Left lobe of liver (tissue), 2 donors: ENCODE measurements around the gene STPG3. TPM values are rescaled to one million over a fixed set of nuclear protein-coding genes. Genes with fewer than 3 reads are reported as not detected.

Experiments used
- ATAC-seq: fragments of 200-7000 bp; cut with Tn5 transposase; one replicate; pipeline ENCODE4 v1.9.1; 2020; ENCODE audit warnings: mild to moderate bottlenecking, moderate library complexity
- DNase-seq: peaks from one replicate; pipeline ENCODE4 v3.0.0-alpha.2; 2020; ENCODE audit warnings: low spot score
- total RNA-seq: library from RNA; stranded (reverse); gene quantifications from one replicate; pipeline ENCODE4 v1.2.1, GENCODE V29; 2021
- donor health status: DM: no; HTN: no; CAD: no; lungs with moderate emphysema.
- donor health status: DM: no; HTN: yes; CAD: no.

STPG3 gene
- total RNA-seq, 1 donor from 2014 or later: not detected

DNA sequence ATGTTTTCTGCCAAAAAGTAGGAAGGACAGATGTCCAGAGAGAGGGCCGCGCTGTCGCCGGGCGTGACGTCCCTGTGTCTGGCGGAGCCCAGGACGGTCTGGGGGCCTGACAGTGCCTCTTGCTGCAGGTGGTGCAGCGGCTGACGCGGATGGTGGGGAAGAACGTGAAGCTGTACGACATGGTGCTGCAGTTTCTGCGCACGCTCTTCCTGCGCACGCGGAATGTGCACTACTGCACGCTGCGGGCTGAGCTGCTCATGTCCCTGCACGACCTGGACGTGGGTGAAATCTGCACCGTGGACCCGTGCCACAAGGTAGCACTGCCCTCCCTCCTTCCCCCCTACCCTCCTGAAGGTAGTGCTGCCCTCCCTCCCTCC lies 11.8 kb downstream of the STPG3 start:
- ATAC-seq (no peak), DNase-seq (no peak)

DNA sequence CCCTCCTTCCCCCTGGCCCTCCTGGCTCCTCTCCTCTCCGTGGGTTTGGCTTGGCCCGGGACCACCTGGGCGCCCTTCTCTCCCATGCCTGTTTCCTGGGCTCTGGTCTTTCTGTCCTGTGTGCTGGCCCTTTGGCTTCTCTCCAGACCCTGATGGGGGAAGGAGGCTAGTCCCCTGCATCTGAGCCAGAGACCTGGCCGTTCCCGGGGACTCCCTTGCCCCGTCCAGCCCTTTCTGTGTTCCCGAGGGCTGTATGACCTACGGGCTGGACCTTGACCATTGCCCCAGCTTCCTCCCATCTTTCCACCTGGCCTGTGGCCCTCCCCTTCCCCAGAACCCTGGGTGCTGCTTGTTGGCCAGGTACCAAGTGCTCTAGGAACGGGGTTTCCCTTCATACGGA lies 12.4 kb downstream of the STPG3 start:
- ATAC-seq (peak; percentile 17), DNase-seq (no peak)

DNA sequence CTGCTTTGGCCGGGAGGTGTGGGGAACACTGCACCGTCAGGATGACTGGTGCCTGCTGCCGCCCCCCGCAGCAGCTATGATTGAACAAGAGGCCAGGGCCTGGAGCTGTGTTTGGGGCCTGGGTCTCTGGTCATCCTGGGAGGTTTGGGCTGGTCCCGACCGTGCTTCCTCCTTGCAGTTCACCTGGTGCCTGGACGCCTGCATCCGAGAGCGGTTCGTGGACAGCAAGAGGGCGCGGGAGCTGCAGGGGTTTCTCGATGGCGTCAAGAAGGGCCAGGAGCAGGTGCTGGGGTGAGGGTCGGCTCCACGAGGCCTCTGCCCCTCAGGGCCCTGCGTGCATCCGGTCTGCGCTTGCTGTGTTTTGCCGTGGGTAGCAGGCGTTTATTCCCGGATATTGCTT lies 13.0 kb downstream of the STPG3 start:
- ATAC-seq (no peak), DNase-seq (no peak)

DNA sequence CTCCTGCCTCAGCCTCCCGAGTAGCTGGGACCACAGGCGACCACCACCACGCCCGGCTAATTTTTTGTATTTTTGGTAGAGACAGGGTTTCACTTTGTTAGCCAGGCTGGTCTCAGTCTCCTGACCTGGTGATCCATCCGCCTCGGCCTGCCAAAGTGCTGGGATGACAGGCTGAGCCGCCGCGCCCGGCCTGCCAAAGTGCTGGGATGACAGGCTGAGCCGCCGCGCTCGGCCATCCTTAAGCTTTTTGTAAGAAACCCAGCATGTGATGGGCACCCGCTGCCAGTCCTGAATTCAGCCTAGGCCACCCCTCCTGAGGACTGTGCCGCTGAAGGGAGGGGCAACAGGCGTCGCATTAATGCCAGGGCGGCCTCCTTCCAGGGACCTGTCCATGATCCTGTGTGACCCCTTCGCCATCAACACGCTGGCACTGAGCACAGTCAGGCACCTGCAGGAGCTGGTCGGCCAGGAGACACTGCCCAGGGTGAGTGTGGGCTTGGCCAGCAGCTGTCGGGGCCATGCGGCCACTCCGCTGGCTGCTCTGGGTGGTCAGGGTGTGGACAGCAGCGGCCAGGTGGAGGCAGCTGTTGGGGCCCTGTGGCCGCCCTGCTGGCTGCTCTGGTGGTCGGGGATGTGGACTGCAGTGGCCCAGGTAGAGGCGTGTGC lies 14.5 kb downstream of the STPG3 start:
- no peak for ATAC-seq

DNA sequence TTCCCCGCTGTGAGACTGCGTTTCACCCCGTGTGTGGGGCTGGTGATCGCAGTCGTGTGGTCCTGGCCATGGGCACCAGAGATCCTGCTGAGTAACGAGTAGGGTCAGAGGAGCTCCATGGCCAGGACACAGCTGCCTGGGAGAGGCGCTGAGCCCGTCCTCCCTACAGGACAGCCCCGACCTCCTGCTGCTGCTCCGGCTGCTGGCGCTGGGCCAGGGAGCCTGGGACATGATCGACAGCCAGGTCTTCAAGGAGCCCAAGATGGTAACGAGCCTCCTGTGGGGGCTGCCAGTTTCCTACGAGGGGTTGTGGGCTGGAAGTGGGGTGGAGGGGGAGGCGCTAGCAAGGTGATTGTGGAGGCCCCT lies 15.1 kb downstream of the STPG3 start:
- DNase-seq (peak; percentile 49), ATAC-seq (no peak)

More for the DNA sequence above, 14.5 kb downstream of the STPG3 start:
- DNase-seq: no peak

DNA sequence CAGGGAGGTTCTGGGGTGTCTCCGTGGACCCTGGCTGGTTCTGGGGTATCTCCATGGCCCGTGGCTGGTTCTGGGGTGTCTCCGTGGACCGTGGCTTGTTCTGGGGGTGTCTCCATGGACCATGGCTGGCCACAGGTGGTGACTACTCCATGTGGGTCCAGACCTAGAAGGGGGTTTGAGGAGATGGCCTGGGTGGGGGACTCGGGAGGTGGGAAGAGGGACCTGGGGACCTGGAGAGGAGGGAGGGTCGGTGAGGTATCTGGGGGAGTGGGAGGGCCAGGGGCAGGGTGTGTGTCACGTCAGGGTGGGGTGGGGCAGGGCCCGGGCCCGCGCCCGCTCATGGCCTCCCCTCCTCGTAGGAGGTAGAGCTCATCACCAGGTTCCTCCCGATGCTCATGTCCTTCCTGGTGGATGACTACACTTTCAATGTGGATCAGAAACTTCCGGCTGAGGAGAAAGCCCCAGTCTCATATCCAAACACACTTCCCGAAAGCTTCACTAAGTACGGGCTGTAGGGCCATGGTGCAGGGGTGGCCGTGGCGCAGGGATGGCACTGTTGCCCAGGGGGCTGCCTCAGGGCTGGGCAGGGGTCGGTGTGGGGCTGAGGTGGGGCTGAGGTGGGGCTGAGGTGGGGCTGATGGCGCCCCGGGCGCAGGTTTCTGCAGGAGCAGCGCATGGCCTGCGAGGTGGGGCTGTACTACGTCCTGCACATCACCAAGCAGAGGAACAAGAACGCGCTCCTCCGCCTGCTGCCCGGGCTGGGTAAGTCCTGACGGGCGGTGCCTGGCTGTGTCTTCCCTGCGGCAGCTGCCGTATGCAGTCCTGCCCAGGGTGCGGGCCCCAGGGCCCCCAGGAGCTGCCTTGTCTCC lies 15.7 kb downstream of the STPG3 start:
- ATAC-seq: no peak
- no peak for DNase-seq

DNA sequence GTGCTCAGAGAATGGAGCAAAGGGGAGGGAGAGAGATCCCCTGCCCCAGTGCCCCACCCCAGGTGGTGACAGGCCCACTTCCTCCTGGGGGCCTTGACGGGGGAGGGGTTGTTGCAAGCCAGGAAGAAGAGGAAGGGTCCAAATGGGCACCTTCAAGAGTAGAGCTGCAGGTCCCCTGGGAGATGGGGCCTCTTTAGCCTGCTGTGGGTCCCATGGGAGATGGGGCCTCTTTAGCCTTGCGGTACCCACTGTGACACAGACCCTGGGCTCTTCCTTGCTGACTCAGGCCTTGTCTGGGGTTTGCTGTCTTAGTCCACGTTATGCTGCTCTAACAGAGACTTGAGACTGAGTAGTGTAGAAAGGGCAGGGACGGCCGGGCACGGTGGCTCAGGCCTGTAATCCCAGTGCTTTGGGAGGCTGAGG lies 16.9 kb downstream of the STPG3 start:
- DNase-seq (no peak), ATAC-seq (no peak)

DNA sequence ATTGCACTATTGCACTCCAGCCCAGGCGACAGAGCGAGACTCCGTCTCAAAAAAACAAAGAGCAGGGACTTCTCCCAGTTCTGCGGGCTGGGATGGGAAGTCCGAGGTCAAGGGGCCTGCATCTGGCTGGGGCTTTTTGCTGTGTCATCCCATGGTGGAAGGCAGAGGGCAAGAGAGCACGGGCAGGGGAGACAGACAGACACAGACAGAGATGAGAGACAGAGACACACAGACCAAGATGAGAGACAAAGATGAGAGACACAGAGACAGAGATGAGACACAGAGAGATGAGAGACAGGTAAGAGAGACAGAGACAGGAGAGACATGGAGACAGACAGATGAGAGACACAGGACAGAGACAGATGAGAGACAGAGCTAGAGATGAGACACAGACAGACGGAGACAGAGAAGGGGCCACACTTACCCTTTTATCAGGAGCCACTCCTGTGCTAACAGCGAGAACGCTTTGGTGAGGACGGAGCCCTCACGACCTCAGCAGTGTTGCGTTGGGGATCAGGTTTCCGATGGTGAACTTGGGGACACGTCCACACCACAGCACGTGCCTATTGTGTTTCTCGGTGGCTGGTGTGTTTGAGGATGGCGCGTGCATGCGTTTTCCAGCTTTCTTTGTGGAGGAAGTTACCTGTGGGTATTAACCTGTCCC lies 17.6 kb downstream of the STPG3 start:
- ATAC-seq (peak; percentile 46), DNase-seq (no peak)

DNA sequence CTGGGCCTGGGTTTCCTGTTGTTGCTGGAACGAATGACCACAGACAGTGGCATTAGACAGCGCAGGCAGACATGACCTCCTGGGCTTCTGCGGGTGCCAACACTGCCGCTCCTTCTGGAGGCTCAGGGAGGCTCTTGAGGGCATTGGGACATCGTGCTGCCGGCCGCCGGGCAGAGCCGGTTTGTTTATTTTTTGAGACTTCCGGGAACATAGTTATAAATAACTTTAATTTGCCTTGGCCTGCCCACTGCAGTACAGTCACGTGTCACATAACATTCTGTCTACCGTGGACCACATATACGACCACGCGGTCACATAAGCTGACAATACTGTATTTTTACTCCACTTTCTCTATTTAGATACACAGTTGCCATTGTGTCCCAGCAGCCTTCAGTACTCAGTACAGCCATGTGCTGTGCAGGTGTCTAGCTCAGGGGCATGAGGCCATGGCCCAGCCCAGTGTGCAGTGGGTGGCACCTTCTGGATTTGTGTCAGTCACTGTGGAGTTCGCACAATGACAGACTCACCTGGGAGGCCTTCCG lies 18.2 kb downstream of the STPG3 start:
- DNase-seq (peak; percentile 61), ATAC-seq (peak; percentile 69)

DNA sequence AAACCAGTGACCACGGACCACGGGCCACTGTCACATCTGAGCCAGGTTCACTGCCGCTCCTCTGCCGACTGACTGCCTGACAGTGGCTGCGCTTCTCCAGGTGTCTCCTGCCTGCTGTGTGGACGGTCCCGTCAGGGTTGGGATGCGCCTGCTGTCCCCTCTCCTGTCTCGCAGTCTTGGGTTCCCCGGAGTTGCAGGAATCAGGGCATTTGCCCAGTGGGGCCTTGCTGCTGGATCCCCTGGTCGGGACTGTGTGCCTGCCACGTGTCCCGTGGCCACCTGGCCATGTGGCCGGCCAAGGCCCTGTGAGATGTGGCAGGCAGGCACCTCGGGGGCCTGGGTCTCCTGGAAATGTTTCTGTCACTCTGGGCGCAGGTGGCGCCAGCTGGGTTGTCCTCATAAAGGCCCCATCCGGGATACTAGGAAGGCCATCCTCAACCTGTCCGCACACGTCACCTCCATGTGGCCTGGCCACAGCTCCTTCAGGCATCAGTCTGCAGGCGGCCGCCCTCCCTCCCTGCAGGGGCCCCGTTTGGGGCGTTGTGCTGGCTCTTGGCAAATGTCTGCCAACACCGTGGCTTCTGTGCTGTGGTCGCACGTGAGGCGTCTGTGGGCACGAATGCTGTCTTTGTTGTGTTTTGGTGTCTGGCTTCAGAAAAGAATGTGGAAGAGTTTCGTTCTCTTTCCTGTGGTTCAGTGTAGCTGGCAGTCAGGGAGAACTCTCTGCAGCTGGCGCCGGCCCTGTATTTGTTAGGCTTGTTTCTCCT lies 20.0 kb downstream of the STPG3 start:
- no peak for ATAC-seq
- DNase-seq: no peak

DNA sequence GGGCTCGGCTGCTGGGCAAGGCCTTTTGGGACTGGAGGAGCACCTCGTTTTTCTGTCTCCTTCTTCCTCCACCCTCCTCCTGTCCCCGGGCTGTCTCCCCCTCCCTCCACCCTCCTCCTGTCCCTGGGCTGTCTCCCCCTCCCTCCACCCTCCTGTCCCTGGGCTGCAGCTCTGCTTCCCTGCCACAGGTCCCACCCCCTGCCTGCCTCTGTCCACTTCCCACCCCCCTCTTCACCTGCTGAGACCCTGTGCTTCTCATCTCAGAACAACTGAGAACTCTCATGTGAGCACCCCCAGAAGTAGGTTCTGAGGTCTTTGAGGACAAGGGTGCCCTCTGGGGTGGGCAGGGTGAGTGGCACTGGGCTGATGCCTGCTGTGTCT lies 20.6 kb downstream of the STPG3 start:
- no peak for ATAC-seq
- no peak for DNase-seq

DNA sequence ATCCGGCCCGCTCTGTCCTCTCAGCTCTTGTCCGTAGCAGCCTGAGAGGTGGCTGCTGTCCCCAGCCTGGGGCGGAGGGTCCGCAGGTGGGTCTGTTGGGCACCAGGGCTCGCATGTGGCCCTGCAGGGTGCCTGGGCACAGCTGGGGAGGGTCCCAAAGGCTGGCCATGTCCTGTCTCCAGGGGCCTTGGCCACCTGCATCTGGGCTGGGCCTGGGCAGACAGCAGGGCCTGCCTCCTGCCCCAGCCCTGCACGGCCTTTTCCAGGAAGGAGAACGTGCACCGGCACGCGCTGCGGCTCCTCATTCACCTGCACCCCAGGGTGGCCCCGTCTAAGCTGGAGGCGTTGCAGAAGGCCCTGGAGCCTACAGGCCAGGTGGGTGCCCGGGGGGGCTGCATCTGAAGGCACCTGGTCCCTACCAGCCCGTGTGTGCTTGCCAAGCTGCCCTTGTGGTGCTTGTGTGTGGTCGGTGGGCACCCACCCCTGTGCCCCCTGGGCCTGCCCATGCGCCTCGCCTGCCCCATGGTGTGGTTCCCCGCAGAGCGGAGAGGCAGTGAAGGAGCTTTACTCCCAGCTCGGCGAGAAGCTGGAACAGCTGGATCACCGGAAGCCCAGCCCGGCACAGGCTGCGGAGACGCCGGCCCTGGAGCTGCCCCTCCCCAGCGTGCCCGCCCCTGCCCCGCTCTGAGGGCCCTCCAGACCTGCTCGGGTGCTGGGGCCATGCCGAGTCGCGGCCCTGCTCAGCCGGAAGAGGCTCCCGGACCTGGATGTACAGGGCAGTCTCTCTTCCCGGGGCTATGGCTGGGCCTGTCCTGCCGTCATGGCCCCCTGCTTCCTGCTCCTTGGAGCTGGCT lies 21.4 kb downstream of the STPG3 start:
- DNase-seq: no peak
- no peak for ATAC-seq

DNA sequence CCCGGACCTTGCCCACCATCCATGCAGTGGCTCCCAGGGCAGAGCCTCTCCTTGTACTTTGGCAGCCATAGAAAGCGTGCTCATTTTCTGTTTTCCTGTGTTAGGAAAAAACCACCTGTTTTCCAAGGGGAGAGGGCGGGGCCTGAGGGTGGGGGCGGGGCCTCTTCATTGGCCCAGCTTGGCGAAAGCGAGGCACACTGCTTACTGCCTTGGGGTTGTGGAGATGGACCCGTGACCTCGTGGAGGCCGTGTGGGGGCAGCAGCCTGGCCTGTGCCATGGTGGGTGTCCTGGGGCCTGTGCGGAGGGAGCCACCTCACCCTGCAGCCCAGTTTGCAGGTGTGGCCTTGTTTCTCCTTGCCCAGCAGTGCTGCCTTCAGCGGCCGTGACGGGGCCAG lies 22.0 kb downstream of the STPG3 start:
- no peak for ATAC-seq
- DNase-seq: no peak

DNA sequence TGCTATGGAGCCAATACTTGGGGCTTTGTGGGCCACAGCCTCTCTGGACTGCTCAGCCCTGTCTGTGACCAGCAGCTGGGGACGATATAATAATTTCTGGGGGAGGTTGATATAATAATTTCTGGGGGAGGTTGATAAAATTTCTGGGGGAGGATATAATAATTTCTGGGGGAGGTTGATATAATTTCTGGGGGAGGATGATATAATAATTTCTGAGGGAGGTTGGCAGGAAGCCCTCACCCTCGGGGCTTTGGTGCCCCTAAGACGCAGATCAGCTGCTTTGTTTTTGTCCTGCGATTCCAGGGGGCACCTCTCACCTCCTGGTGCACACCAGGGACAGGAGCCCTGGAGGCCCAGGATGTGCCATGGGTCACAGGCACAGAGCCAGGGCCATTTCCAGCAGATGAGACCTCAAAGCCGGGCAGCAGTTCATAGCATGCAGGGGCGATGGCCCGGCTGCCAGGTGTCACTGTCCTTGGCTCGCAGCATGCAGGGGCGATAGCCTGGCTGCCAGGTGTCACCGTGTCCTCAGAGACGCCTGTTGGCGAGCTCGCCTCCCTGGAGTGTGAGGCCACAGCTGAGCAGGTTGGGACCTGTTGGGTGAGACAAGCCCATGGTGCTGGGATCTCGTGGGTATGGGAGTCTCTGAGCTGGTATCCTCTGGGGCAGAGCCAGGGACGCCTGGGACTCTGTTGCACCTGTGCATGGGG lies 22.7 kb downstream of the STPG3 start:
- ATAC-seq (peak; percentile 5), DNase-seq (no peak)

DNA sequence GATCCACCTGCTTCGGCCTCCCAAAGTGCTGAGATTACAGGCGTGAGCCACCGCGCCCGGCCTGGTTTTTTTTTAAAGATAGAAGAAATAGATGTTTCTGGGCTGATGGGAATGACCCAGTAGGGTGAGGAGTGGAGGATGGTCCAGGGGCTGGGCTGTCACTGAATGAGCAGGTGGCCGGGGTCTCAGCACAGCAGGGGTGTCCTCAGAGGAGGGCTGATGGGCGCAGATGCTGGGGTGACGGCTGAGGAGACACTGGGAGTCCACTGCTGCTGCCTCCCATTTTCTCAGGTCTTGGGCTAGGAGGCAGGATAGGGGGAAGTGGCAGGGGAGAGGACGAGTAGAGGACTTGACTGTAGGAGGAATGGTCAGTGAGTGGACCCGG lies 24.1 kb downstream of the STPG3 start:
- ATAC-seq: no peak
- no peak for DNase-seq

DNA sequence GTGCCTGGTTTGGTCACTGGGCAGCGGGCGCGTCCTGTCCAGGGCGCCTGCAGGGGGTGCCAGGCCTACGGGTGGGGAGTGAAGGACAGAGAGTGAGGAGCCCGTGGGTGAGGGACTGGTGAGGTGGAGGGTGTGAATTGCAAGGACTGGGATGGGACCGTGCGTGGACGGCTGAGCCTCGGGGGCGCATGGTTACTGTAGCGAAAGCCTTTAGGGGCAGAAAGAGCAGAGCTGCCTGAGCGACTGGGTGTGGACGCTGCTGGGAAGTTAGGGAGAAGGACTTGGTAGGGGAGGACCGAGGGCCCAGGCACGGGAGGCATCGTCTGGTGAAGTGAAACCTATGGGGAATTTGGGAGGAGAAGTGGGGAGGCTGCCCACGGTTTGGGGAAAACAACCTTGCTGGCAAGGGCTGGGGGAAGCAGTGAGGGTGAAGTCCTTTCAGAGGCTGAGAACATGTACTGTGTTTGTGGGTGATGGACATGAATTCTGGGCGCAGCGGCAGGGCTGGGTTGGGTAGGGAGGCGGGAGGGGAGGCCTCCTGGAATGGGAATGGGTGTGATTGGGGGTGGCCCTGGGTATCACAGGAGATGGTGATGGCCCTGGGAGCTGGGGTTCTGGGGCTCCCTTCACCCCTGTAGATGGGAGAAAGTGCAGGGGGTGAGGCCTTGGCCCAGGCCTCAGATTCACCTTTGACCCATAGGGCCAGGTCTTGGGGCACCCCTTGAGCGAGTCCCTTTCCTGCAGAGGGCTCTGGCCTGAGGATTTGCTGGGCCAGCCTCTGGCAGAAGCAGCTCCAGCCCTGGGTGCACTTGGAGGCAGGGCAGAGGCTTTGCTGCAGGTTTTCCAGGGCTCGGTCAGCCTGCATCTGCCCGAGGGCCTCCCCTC lies 24.7 kb downstream of the STPG3 start:
- DNase-seq (no peak), ATAC-seq (no peak)

DNA sequence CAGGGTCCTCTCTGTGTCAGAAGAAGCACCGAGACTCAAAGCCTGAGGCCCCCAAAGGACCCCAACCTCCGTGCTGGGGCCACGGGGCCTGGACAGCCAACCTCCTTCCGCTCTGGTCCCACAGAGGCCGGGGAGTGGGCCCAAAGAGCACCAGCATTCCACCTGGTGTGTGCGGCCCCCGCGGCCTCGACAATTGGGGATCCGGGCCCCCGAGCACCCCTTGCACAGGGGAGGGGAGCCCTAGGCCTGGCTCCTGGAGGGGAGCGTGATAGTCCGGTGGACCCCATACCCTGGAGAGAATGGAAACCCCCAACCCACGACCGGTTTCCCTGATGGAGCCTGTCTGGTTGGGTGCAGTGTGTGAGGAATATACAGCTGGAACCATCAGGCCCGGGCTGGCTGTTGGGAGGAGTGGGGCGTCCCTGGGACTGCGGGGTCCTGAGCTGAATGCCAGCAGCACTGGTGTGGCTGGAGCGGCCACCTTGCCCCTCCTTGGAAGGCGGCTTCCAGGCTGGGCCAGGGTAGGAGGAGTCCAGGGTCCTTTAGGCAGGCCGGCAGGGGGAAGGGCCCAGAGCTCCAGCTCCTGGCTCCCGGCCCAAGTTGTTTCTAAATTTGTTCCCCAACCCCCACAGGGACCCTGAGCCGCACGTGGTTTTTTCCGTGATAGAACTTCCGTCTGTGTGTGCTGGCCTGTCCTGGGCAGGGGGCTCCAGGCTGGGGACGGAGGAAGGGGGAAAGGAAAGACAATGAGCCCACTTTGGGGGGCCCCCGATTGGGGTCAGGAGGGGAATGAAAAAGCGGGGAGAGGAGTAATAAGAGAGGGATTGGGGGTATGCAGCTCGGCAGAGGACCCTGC lies 25.6 kb downstream of the STPG3 start:
- peak; percentile 65 for DNase-seq
- peak; percentile 44 for ATAC-seq
